DND-41 (cell line): ENCODE results near the gene PAFAH1B1.

Experiments
- ATAC-seq: fragments of 200-7000 bp; cut with Tn5 transposase; 3 replicates; pipeline ENCODE4 v1.9.1; 2021; ENCODE audit warnings: low read depth; ENCODE audit not compliant: insufficient read depth
- DNase-seq: peaks from one replicate; pipeline ENCODE4 v3.0.0-alpha.2; 2020
- H2AFZ ChIP-seq: 2 replicates; pipeline ENCODE4 v1.6.0; 2012; ENCODE audit warnings: low read depth, low read length
- H3K27ac ChIP-seq: 2 replicates; pipeline ENCODE4 v1.5.1; 2012; ENCODE audit warnings: low read length, inconsistent platforms
- H3K27me3 ChIP-seq: fragments of 200-600 bp; sonication (generic); 2 replicates; pipeline ENCODE4 v1.6.0; 2012; ENCODE audit warnings: low read length, mild to moderate bottlenecking, inconsistent platforms; ENCODE audit not compliant: insufficient read depth, poor library complexity
- H3K36me3 ChIP-seq: 2 replicates; pipeline ENCODE4 v1.5.1; 2012; ENCODE audit warnings: low read length, inconsistent platforms; ENCODE audit not compliant: insufficient read depth
- H3K4me1 ChIP-seq: 2 replicates; pipeline ENCODE4 v1.5.1; 2012; ENCODE audit warnings: mild to moderate bottlenecking, low read length; ENCODE audit not compliant: insufficient read depth
- H3K4me2 ChIP-seq: 2 replicates; pipeline ENCODE4 v1.6.0; 2012; ENCODE audit warnings: mild to moderate bottlenecking, moderate library complexity, low read length, inconsistent platforms; ENCODE audit not compliant: insufficient read depth
- H3K4me3 ChIP-seq, 2 experiments: fragments of 200-600 bp in 1 of 2; shearing (Covaris generic) in 1 of 2; 2 replicates each; pipeline ENCODE4 v1.5.1; 2012 to 2016; ENCODE audit warnings: inconsistent platforms in 2 of 2, low read length in 2 of 2, mild to moderate bottlenecking in 2 of 2, low read depth in 1 of 2, moderate library complexity in 1 of 2
- H3K79me2 ChIP-seq: 2 replicates; pipeline ENCODE4 v1.6.0; 2012; ENCODE audit warnings: low read length, inconsistent platforms; ENCODE audit not compliant: insufficient read depth
- H3K9ac ChIP-seq: 2 replicates; pipeline ENCODE4 v1.6.0; 2012; ENCODE audit warnings: low read depth, mild to moderate bottlenecking, inconsistent platforms, low read length, moderate library complexity
- H3K9me3 ChIP-seq: 2 replicates; pipeline ENCODE4 v1.5.1; 2012; ENCODE audit warnings: low read length, moderate library complexity, mild to moderate bottlenecking, inconsistent platforms; ENCODE audit not compliant: insufficient read depth, severe bottlenecking
- H4K20me1 ChIP-seq: 2 replicates; pipeline ENCODE4 v1.6.0; 2012; ENCODE audit warnings: low read length; ENCODE audit not compliant: insufficient read depth
- EZH2 ChIP-seq: IDR thresholded peaks from 3 replicates; pipeline ENCODE4 v1.6.1; 2012; ENCODE audit warnings: borderline replicate concordance, low read depth, mild to moderate bottlenecking, moderate library complexity, low read length, inconsistent platforms; ENCODE audit not compliant: severe bottlenecking
- TF ChIP-seq, protein P1 (sequence below): IDR thresholded peaks from 2 replicates; pipeline ENCODE4 v1.5.1; 2012; ENCODE audit warnings: borderline replicate concordance, low read length, moderate library complexity, mild to moderate bottlenecking; ENCODE audit not compliant: poor library complexity, severe bottlenecking; ENCODE audit errors: extremely low read depth

PAFAH1B1 gene

GRCh38 chr17:2680961-2681360 lies 87.5 kb downstream of the PAFAH1B1 start:
- ATAC-seq = no peak

GRCh38 chr17:2681650-2682049 lies 88.2 kb downstream of the PAFAH1B1 start:
- peaks cover 14% of the 10 kb centered on the region for H4K20me1 ChIP-seq
- no peak for ATAC-seq
- no peaks in the 10 kb centered on the region for H3K27me3 ChIP-seq
- no peaks in the 10 kb centered on the region for H3K9me3 ChIP-seq
- H2AFZ ChIP-seq = no peak overlapping the region
- no peaks in the 10 kb centered on the region for H3K79me2 ChIP-seq
- no peak overlapping the region for H3K9ac ChIP-seq
- no peak overlapping the region for H3K27ac ChIP-seq
- peaks cover 78% of the 10 kb centered on the region for H3K36me3 ChIP-seq
- H3K4me1 ChIP-seq = no peaks in the 10 kb centered on the region
- DNase-seq = no peak
- TF ChIP-seq EZH2 = no peak
- TF ChIP-seq, protein P1, sequence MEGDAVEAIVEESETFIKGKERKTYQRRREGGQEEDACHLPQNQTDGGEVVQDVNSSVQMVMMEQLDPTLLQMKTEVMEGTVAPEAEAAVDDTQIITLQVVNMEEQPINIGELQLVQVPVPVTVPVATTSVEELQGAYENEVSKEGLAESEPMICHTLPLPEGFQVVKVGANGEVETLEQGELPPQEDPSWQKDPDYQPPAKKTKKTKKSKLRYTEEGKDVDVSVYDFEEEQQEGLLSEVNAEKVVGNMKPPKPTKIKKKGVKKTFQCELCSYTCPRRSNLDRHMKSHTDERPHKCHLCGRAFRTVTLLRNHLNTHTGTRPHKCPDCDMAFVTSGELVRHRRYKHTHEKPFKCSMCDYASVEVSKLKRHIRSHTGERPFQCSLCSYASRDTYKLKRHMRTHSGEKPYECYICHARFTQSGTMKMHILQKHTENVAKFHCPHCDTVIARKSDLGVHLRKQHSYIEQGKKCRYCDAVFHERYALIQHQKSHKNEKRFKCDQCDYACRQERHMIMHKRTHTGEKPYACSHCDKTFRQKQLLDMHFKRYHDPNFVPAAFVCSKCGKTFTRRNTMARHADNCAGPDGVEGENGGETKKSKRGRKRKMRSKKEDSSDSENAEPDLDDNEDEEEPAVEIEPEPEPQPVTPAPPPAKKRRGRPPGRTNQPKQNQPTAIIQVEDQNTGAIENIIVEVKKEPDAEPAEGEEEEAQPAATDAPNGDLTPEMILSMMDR = no peak
- H3K4me3 ChIP-seq = no peak overlapping the region
- no peak overlapping the region for H3K4me2 ChIP-seq

More at GRCh38 chr17:2680961-2681360, 87.5 kb downstream of the PAFAH1B1 start:
- H3K79me2 ChIP-seq = 0 out of 2 replicates have a peak, but pooled peaks cover 2% of the 10 kb centered on the region
- H3K36me3 ChIP-seq = peaks cover 85% of the 10 kb centered on the region
- no peaks in the 10 kb centered on the region for H3K4me1 ChIP-seq
- no peak overlapping the region for H2AFZ ChIP-seq
- no peak overlapping the region for H3K9ac ChIP-seq
- H3K27me3 ChIP-seq = no peaks in the 10 kb centered on the region
- no peak for DNase-seq
- no peak overlapping the region for H3K27ac ChIP-seq
- H3K9me3 ChIP-seq = no peaks in the 10 kb centered on the region
- no peak overlapping the region for H3K4me3 ChIP-seq
- peaks cover 14% of the 10 kb centered on the region for H4K20me1 ChIP-seq
- no peak for TF ChIP-seq EZH2
- TF ChIP-seq, protein P1 = no peak
- no peak overlapping the region for H3K4me2 ChIP-seq

DNA sequence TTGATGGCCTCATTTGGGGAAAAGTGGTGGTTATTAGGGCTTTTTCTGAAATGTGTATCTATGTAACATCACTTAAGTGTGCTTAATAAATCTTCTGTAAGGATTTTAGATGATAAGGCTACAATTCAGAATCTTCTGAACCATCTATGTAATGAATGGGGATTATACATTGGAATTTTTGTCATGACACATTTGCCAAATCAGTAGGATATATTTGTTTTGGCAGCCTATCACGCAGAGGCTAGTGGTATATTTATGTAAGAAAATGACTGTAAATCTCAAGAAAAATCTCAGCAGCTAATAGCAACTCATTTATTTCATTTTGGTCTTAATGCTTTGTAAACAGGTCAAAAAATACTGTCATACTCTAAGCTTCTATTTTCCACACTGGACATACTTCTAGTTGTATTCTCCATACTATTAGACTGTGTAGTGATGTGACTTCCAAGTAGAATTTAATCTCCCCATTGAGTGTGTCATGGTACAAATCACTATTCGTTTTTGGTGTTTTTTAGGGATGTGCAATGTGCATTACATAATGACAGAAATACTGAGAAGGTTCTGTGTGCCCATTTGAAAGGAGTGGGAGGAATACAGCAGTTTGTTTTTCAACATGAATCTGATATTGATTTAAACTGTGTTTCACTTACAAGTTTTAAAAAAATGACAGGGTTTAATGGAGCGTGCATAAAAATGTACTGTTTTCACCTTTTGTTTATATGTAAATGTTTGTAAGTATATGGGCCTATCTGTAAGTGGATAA lies 88.9 kb downstream of the PAFAH1B1 start:
- H3K36me3 ChIP-seq = peaks cover 71% of the 10 kb centered on the region
- H3K79me2 ChIP-seq = no peaks in the 10 kb centered on the region
- H3K4me2 ChIP-seq = no peak overlapping the region
- H3K27ac ChIP-seq = no peak overlapping the region
- no peaks in the 10 kb centered on the region for H3K4me1 ChIP-seq
- H3K9ac ChIP-seq = no peak overlapping the region
- H3K4me3 ChIP-seq = no peak overlapping the region
- H4K20me1 ChIP-seq = peaks cover 14% of the 10 kb centered on the region
- TF ChIP-seq EZH2 = no peak
- TF ChIP-seq, protein P1 = no peak
- no peak overlapping the region for H2AFZ ChIP-seq
- DNase-seq = no peak
- ATAC-seq = no peak
- no peaks in the 10 kb centered on the region for H3K27me3 ChIP-seq
- no peaks in the 10 kb centered on the region for H3K9me3 ChIP-seq
